Astrocyte (in vitro differentiated cells and primary cell): ENCODE results near the gene ACAP3. TPM values are rescaled to one million over a fixed set of nuclear protein-coding genes. Genes with fewer than 3 reads are reported as not detected.

Experiments
- DNase-seq: peaks from one replicate; pipeline ENCODE4 v3.0.0-alpha.2; 2010; ENCODE audit warnings: low read depth
- FAIRE-seq: peaks from 2 replicates; lab custom pipeline; 2011; peaks lifted over from hg19 to GRCh38; lab: Jason Lieb, UNC
- H2AFZ ChIP-seq: 2 replicates; pipeline ENCODE4 v1.6.0; 2012; ENCODE audit warnings: low read depth, low read length, inconsistent platforms
- H3K27ac ChIP-seq: 2 replicates; pipeline ENCODE4 v1.5.1; 2011; ENCODE audit warnings: low read depth, low read length, inconsistent platforms
- H3K27me3 ChIP-seq: 2 replicates; pipeline ENCODE4 v1.6.0; 2011; ENCODE audit warnings: low read length, inconsistent platforms; ENCODE audit not compliant: insufficient read depth
- H3K36me3 ChIP-seq: 2 replicates; pipeline ENCODE4 v1.5.1; 2011; ENCODE audit warnings: low read length, inconsistent platforms; ENCODE audit not compliant: insufficient read depth
- H3K4me1 ChIP-seq: 2 replicates; pipeline ENCODE4 v1.5.1; 2011; ENCODE audit warnings: low read length, inconsistent platforms; ENCODE audit not compliant: insufficient read depth
- H3K4me2 ChIP-seq: 2 replicates; pipeline ENCODE4 v1.6.0; 2012; ENCODE audit warnings: low read length, inconsistent platforms
- H3K4me3 ChIP-seq: 2 replicates; pipeline ENCODE4 v1.5.1; 2011; ENCODE audit warnings: low read depth, mild to moderate bottlenecking, low read length, inconsistent platforms; ENCODE audit not compliant: insufficient read depth
- H3K79me2 ChIP-seq: 2 replicates; pipeline ENCODE4 v1.6.0; 2012; ENCODE audit warnings: mild to moderate bottlenecking, low read length, inconsistent platforms; ENCODE audit not compliant: insufficient read depth
- H3K9ac ChIP-seq: 2 replicates; pipeline ENCODE4 v1.6.0; 2012; ENCODE audit warnings: mild to moderate bottlenecking, low read length, inconsistent platforms
- H3K9me3 ChIP-seq: 2 replicates; pipeline ENCODE4 v1.5.1; 2012; ENCODE audit warnings: low read depth, mild to moderate bottlenecking, low read length, inconsistent platforms; ENCODE audit not compliant: insufficient read depth
- H4K20me1 ChIP-seq: 2 replicates; pipeline ENCODE4 v1.6.0; 2012; ENCODE audit warnings: low read length, inconsistent platforms; ENCODE audit not compliant: insufficient read depth
- H3K27ac Mint-ChIP-seq: one replicate; pipeline ENCODE4 v1.8.0; 2021; ENCODE audit warnings: mild to moderate bottlenecking, mixed read lengths; ENCODE audit not compliant: unreplicated experiment
- H3K27me3 Mint-ChIP-seq: one replicate; pipeline ENCODE4 v1.8.0; 2021; ENCODE audit warnings: low read depth, mixed read lengths; ENCODE audit not compliant: unreplicated experiment
- H3K36me3 Mint-ChIP-seq: one replicate; pipeline ENCODE4 v1.8.0; 2021; ENCODE audit warnings: low read depth, mixed read lengths; ENCODE audit not compliant: unreplicated experiment
- H3K4me1 Mint-ChIP-seq: one replicate; pipeline ENCODE4 v1.8.0; 2021; ENCODE audit warnings: low read depth, mixed read lengths; ENCODE audit not compliant: unreplicated experiment
- H3K4me3 Mint-ChIP-seq: one replicate; pipeline ENCODE4 v1.8.0; 2021; ENCODE audit warnings: mild to moderate bottlenecking, moderate library complexity, mixed read lengths; ENCODE audit not compliant: unreplicated experiment
- H3K9me3 Mint-ChIP-seq: one replicate; pipeline ENCODE4 v1.8.0; 2021; ENCODE audit warnings: mild to moderate bottlenecking, mixed read lengths; ENCODE audit not compliant: unreplicated experiment
- CTCF ChIP-seq: IDR thresholded peaks from 2 replicates; pipeline ENCODE4 v1.5.1; 2011; ENCODE audit warnings: low read depth, mild to moderate bottlenecking, inconsistent platforms, low read length, moderate library complexity; ENCODE audit not compliant: insufficient read depth
- EZH2 ChIP-seq: IDR thresholded peaks from 2 replicates; pipeline ENCODE4 v1.6.1; 2012; ENCODE audit warnings: mild to moderate bottlenecking, low read length, inconsistent platforms; ENCODE audit not compliant: insufficient read depth
- total RNA-seq: library from RNA; stranded (reverse); gene quantifications from 2 replicates; pipeline ENCODE4 v1.2.1, GENCODE V29; 2021

Gene ACAP3
- total RNA-seq, 1 donor from 2014 or later: 64.0 TPM

- TF ChIP-seq EZH2 (no peak), CTCF (no peak)
- H3K4me1 ChIP-seq: peaks cover 26% of the 10 kb centered on the region
- peak overlapping the region; percentile 72 for H3K4me3 ChIP-seq
- peaks cover 64% of the 10 kb centered on the region for H4K20me1 ChIP-seq
- no peaks in the 10 kb centered on the region for H3K36me3 ChIP-seq
- no peak for FAIRE-seq
- peaks cover 61% of the 10 kb centered on the region for H3K79me2 ChIP-seq
- H3K4me1 Mint-ChIP-seq: peaks cover 18% of the 10 kb centered on the region
- no peaks in the 10 kb centered on the region for H3K27me3 Mint-ChIP-seq
- peak overlapping the region; percentile 98 for H3K4me2 ChIP-seq
- H3K36me3 Mint-ChIP-seq: no peaks in the 10 kb centered on the region
- H3K27ac ChIP-seq: peak overlapping the region; percentile 31
- no peak for DNase-seq
- H3K27ac Mint-ChIP-seq: no peak overlapping the region
- H3K9ac ChIP-seq: peak overlapping the region; percentile 87
- peak overlapping the region; percentile 80 for H3K4me3 Mint-ChIP-seq
- H3K9me3 ChIP-seq: no peaks in the 10 kb centered on the region
- no peaks in the 10 kb centered on the region for H3K9me3 Mint-ChIP-seq
- no peaks in the 10 kb centered on the region for H3K27me3 ChIP-seq
- peak overlapping the region; percentile 62 for H2AFZ ChIP-seq
Observed at GRCh38 chr1:1325288-1326074, 17.8 kb upstream of the ACAP3 start.

- Histone ChIP-seq H4K20me1 (peaks cover 67% of the 10 kb centered on the region), H3K4me2 (peak within 1 kb of the TSS; percentile 98), H3K27ac (peak within 1 kb of the TSS; percentile 77), H3K36me3 (no peaks in the 10 kb centered on the region), H3K9ac (peak within 1 kb of the TSS; percentile 94), H3K79me2 (peaks cover 68% of the 10 kb centered on the region), H3K9me3 (no peaks in the 10 kb centered on the region), H3K4me1 (peaks cover 28% of the 10 kb centered on the region), H3K4me3 (peak within 1 kb of the TSS; percentile 82), H3K27me3 (no peaks in the 10 kb centered on the region), H2AFZ (peak within 1 kb of the TSS; percentile 63)
- H3K4me1 Mint-ChIP-seq: peaks cover 18% of the 10 kb centered on the region
- no peak for FAIRE-seq
- H3K36me3 Mint-ChIP-seq: no peaks in the 10 kb centered on the region
- peak; percentile 48 for DNase-seq
- H3K4me3 Mint-ChIP-seq: peak within 1 kb of the TSS; percentile 90
- H3K27me3 Mint-ChIP-seq: no peaks in the 10 kb centered on the region
- TF ChIP-seq EZH2 (no peak), CTCF (no peak)
- H3K27ac Mint-ChIP-seq: peak within 1 kb of the TSS; percentile 79
- H3K9me3 Mint-ChIP-seq: no peaks in the 10 kb centered on the region
Observed at GRCh38 chr1:1324524-1325287, 17.0 kb upstream of the ACAP3 start, which contains the start of the genes CPTP and INTS11. Gene CPTP, plus strand, starts transcription at chr1:1324802. Its CDS starts 2,109 bp downstream, at chr1:1326911. Gene INTS11, minus strand, starts transcription at chr1:1324660. Its CDS starts 52 bp downstream, at chr1:1324608.
